AG04450 (cell line): ENCODE data around the gene TMEM171. TPM values are rescaled to one million over a fixed set of nuclear protein-coding genes. Genes with fewer than 3 reads are reported as not detected.

Source experiments
- CTCF ChIA-PET: fragments of 300-600, 350-600 bp; formaldehyde crosslinking; extraction: SDS; loops from one replicate; lab custom pipeline; 2022; ENCODE audit warnings: antibody characterized with exemption, inconsistent platforms; lab: Charles Lee
- POLR2A ChIA-PET: fragments of 350-600 bp; formaldehyde crosslinking; extraction: SDS; loops from one replicate; lab custom pipeline; 2021; ENCODE audit warnings: antibody characterized with exemption, inconsistent platforms; lab: Yijun Ruan, JAX
- DNase-seq: peaks from one replicate; pipeline ENCODE4 v3.0.0-alpha.2; 2011; ENCODE audit warnings: low read depth, low spot score
- H3K27ac ChIP-seq: one replicate; pipeline ENCODE4 v1.5.1; 2012; ENCODE audit warnings: low read depth, low read length, control low read depth
- H3K27me3 ChIP-seq: one replicate; pipeline ENCODE4 v1.6.0; 2012; ENCODE audit warnings: low read length; ENCODE audit not compliant: control insufficient read depth, insufficient read depth
- H3K4me3 ChIP-seq: 2 replicates; pipeline ENCODE4 v1.5.1; 2011; ENCODE audit warnings: mild to moderate bottlenecking, low read depth, low read length, control low read depth
- H3K9me3 ChIP-seq: 2 replicates; pipeline ENCODE4 v1.5.1; 2012; ENCODE audit warnings: low read length; ENCODE audit not compliant: control insufficient read depth, insufficient read depth
- polyA plus RNA-seq: library from polyadenylated mRNA; depleted of rRNA; stranded (reverse); fragments of >200 nt; gene quantifications from 2 replicates; pipeline ENCODE4 v1.2.3, GENCODE V29; 2011
- TF ChIP-seq, protein P1 (sequence below): IDR thresholded peaks from 2 replicates; pipeline ENCODE4 v1.5.1; 2011; ENCODE audit warnings: low read depth, low read length, control low read depth, inconsistent platforms

The TMEM171 gene
- polyA plus RNA-seq, 1 experiment, result 10.6 TPM

- CTCF ChIA-PET, result interaction anchor here (0.9 to 2.4 kb wide), 3 partner anchors 22 to 340 kb away, joined by 3 to 8 read pairs (median 3); no protein-coding TSS in a partner anchor
- H3K4me3 ChIP-seq, result no peak overlapping the region
- H3K27ac ChIP-seq, result no peak overlapping the region
- TF ChIP-seq, protein P1, sequence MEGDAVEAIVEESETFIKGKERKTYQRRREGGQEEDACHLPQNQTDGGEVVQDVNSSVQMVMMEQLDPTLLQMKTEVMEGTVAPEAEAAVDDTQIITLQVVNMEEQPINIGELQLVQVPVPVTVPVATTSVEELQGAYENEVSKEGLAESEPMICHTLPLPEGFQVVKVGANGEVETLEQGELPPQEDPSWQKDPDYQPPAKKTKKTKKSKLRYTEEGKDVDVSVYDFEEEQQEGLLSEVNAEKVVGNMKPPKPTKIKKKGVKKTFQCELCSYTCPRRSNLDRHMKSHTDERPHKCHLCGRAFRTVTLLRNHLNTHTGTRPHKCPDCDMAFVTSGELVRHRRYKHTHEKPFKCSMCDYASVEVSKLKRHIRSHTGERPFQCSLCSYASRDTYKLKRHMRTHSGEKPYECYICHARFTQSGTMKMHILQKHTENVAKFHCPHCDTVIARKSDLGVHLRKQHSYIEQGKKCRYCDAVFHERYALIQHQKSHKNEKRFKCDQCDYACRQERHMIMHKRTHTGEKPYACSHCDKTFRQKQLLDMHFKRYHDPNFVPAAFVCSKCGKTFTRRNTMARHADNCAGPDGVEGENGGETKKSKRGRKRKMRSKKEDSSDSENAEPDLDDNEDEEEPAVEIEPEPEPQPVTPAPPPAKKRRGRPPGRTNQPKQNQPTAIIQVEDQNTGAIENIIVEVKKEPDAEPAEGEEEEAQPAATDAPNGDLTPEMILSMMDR, result no peak
- DNase-seq, result no peak
- POLR2A ChIA-PET, result no interaction called here
- H3K9me3 ChIP-seq, result peaks cover 6% of the 10 kb centered on the region; the same call in 1 of the 2 replicates
- no peaks in the 10 kb centered on the region for H3K27me3 ChIP-seq
These were observed 6.2 kb upstream of the TMEM171 start for GRCh38 chr5:73114044-73114688.

GRCh38 chr5:73115399-73116051 is 4.8 kb upstream of the TMEM171 start:
- Histone ChIP-seq H3K27me3 (no peaks in the 10 kb centered on the region), H3K9me3 (peaks cover 6% of the 10 kb centered on the region), H3K27ac (peak overlapping the region; percentile 62), H3K4me3 (no peak overlapping the region)
- DNase-seq, result peak; percentile 93
- TF ChIP-seq, protein P1, result no peak
- ChIA-PET POLR2A (interaction anchor here (1.1 kb wide), 1 partner anchor 333 kb away, joined by 6 read pairs; the partner anchor contains the start of gene FOXD1), CTCF (interaction anchor here (0.5 to 2.4 kb wide), 6 partner anchors 20 to 336 kb away, joined by 3 to 10 read pairs (median 4); no protein-coding TSS in a partner anchor)

DNA sequence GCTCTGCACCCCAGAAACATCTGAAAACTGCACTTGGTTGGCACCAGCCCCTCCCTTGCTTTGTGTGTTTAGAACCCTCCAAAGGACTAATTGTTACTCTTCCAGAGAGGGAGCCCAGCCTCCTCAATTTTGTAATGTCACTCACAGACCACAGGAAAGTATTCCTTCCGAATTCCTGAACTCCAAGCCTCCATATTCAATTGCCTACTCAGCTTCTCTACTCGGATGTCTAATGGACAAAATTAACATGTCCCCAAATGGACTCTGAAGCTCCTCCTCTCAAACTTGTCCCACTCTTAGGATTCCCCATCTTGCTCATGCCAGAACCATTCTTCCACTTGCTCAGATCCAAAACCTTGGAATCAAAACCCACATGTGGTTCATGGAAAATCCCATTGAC is 3.9 kb upstream of the TMEM171 start:
- TF ChIP-seq, protein P1, result no peak
- Histone ChIP-seq H3K4me3 (no peak overlapping the region), H3K27ac (peak overlapping the region; percentile 62), H3K9me3 (peaks cover 6% of the 10 kb centered on the region), H3K27me3 (no peaks in the 10 kb centered on the region)
- CTCF ChIA-PET, result interaction anchor here (0.6 to 2.4 kb wide), 3 partner anchors 100 to 335 kb away, joined by 3 to 10 read pairs (median 8); no protein-coding TSS in a partner anchor
- DNase-seq, result no peak
- POLR2A ChIA-PET, result interaction anchor here (1.1 kb wide), 1 partner anchor 332 kb away, joined by 6 read pairs; the partner anchor contains the start of gene FOXD1

DNA sequence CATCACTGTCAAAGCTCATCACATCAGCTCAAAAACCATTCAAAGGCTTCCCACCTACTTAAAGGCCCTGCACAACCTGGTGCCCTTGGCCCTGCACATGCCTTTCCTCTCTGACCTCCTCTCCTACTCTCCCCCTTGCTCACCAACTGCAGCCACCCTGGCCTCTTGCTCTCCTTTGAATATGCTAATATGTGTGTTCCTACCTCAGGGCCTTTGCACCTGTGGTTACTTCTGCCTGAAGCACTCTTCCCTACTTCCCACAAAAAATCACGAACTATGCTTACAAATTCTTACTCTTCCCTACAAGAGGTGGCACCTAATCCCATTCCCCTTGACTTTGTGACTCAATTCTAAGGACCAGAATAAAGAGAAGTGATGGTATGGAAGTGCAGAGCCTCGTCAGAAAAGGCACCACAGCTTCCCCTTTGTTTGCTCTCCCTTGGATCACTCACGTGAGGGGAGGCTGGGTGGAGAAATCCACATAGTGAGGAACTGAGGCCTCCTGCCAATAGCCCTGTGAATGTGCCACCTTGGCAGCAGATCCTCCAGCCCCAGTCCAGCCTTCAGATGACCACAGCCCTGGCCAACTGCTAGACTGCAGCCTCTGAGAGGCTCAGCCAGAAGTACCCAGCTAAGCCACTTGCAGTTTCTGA is 3.2 kb upstream of the TMEM171 start:
- H3K27me3 ChIP-seq, result no peaks in the 10 kb centered on the region
- POLR2A ChIA-PET, result no interaction called here
- DNase-seq, result no peak
- H3K4me3 ChIP-seq, result no peak overlapping the region
- peaks cover 6% of the 10 kb centered on the region for H3K9me3 ChIP-seq
- CTCF ChIA-PET, result interaction anchor here (0.5 to 0.8 kb wide), 2 partner anchors 33 to 85 kb away, joined by 3 to 4 read pairs; no protein-coding TSS in a partner anchor
- TF ChIP-seq, protein P1, result no peak
- H3K27ac ChIP-seq, result no peak overlapping the region
